Measurements from ENCODE around the gene MYO5B.

MYO5B gene

GRCh38 chr18:50187659-50188058 lies 7.3 kb downstream of the MYO5B start:
- DNase-seq: no peak

- no peak for DNase-seq
Observed at GRCh38 chr18:50186385-50186784, 8.6 kb downstream of the MYO5B start.

- DNase-seq: no peak
Observed at GRCh38 chr18:50183556-50183955, 11.4 kb downstream of the MYO5B start.

- DNase-seq: no peak
Observed at GRCh38 chr18:50182511-50182910, 12.4 kb downstream of the MYO5B start.

GRCh38 chr18:50181590-50181989 lies 13.4 kb downstream of the MYO5B start:
- DNase-seq: no peak

- no peak for DNase-seq
Observed at GRCh38 chr18:50179465-50179864, 15.5 kb downstream of the MYO5B start.

GRCh38 chr18:50177294-50177992 lies 17.5 kb downstream of the MYO5B start:
- DNase-seq: no peak

- DNase-seq: no peak
Observed at GRCh38 chr18:50172367-50172766, 22.6 kb downstream of the MYO5B start.

- no peak for DNase-seq
Observed at GRCh38 chr18:50171406-50171805, 23.5 kb downstream of the MYO5B start.

- DNase-seq: no peak
Observed at GRCh38 chr18:50170004-50170403, 24.9 kb downstream of the MYO5B start.

- no peak for DNase-seq
Observed at GRCh38 chr18:50169149-50169548, 25.8 kb downstream of the MYO5B start.

- no peak for DNase-seq
Observed at GRCh38 chr18:50167966-50168365, 27.0 kb downstream of the MYO5B start.

GRCh38 chr18:50166901-50167300 lies 28.0 kb downstream of the MYO5B start:
- no peak for DNase-seq

GRCh38 chr18:50163505-50163904 lies 31.4 kb downstream of the MYO5B start:
- no peak for DNase-seq

- DNase-seq: no peak
Observed at GRCh38 chr18:50162486-50163304, 32.3 kb downstream of the MYO5B start.

GRCh38 chr18:50161597-50162205 lies 33.2 kb downstream of the MYO5B start:
- no peak for DNase-seq

- no peak for DNase-seq
Observed at GRCh38 chr18:50159654-50160046, 35.3 kb downstream of the MYO5B start.

- no peak for DNase-seq
Observed at GRCh38 chr18:50158866-50159653, 35.9 kb downstream of the MYO5B start.

GRCh38 chr18:50155406-50155805 lies 39.5 kb downstream of the MYO5B start:
- DNase-seq: no peak

- DNase-seq: no peak
Observed at GRCh38 chr18:50154420-50154819, 40.5 kb downstream of the MYO5B start.

GRCh38 chr18:50152900-50153299 lies 42.0 kb downstream of the MYO5B start:
- no peak for DNase-seq

GRCh38 chr18:50151926-50152325 lies 43.0 kb downstream of the MYO5B start:
- DNase-seq: no peak

- DNase-seq: no peak
Observed at GRCh38 chr18:50144540-50144939, 50.4 kb downstream of the MYO5B start.
